IMR-90 (cell line): ENCODE data around the gene EEF2K. TPM values are rescaled to one million over a fixed set of nuclear protein-coding genes. Genes with fewer than 3 reads are reported as not detected.

Experiments used
- ATAC-seq: fragments of 200-7000 bp; cut with Tn5 transposase; 2 replicates; pipeline ENCODE4 v1.9.1; 2020; ENCODE audit warnings: low read depth, mild to moderate bottlenecking, moderate library complexity
- BruUV-seq: library from RNA; stranded (reverse); fragments of 400-500 nt; replicated peaks from 2 replicates; lab custom pipeline; 2021; lab: Mats Ljungman, UMichigan
- CTCF ChIA-PET: fragments of 300-600 bp; formaldehyde crosslinking; extraction: SDS; loops from one replicate; lab custom pipeline; 2021; ENCODE audit warnings: antibody characterized with exemption; lab: Yijun Ruan, JAX
- POLR2A ChIA-PET: fragments of 300-600 bp; sonication (Branson Sonifier 250); formaldehyde crosslinking; loops from one replicate; lab custom pipeline; 2022; ENCODE audit warnings: antibody characterized with exemption; ENCODE audit not compliant: unreplicated experiment; lab: Charles Lee
- DNase-seq: peaks from one replicate; pipeline ENCODE4 v3.0.0; 2013
- H2AFZ ChIP-seq: replicated peaks from 2 replicates; pipeline ENCODE3; 2013; ENCODE audit warnings: low read length, mild to moderate bottlenecking; ENCODE audit not compliant: poor library complexity
- H2AK5ac ChIP-seq: 2 replicates; pipeline ENCODE4 v1.6.1; 2013; ENCODE audit warnings: low read depth, low read length, inconsistent platforms
- H2AK9ac ChIP-seq: replicated peaks from 2 replicates; pipeline ENCODE3; 2013; ENCODE audit warnings: mild to moderate bottlenecking, low read depth, low read length, moderate library complexity; ENCODE audit not compliant: poor library complexity
- H2BK120ac ChIP-seq: 2 replicates; pipeline ENCODE4 v1.6.1; 2013; ENCODE audit warnings: low read depth, low read length, inconsistent platforms
- H2BK15ac ChIP-seq: 3 replicates; pipeline ENCODE4 v1.6.1; 2013; ENCODE audit warnings: low read depth, low read length, inconsistent platforms
- H2BK20ac ChIP-seq: 2 replicates; pipeline ENCODE4 v1.6.1; 2013; ENCODE audit warnings: low read depth, mild to moderate bottlenecking, inconsistent platforms, low read length, moderate library complexity
- H2BK5ac ChIP-seq: 2 replicates; pipeline ENCODE4 v1.6.1; 2013; ENCODE audit warnings: mild to moderate bottlenecking, low read depth, low read length, inconsistent platforms; ENCODE audit not compliant: poor library complexity, severe bottlenecking
- H3K14ac ChIP-seq: replicated peaks from 2 replicates; pipeline ENCODE4 v1.6.1; 2013; ENCODE audit warnings: low read depth, low read length, inconsistent platforms
- H3K18ac ChIP-seq: 2 replicates; pipeline ENCODE4 v1.6.1; 2013; ENCODE audit warnings: low read depth, low read length, control low read depth
- H3K23ac ChIP-seq: 2 replicates; pipeline ENCODE4 v1.6.1; 2013; ENCODE audit warnings: low read depth, low read length, inconsistent platforms
- H3K27ac ChIP-seq: 2 replicates; pipeline ENCODE4 v1.5.1; 2013; ENCODE audit warnings: mild to moderate bottlenecking, control low read depth, low read length; ENCODE audit not compliant: insufficient read depth
- H3K27me3 ChIP-seq: 2 replicates; pipeline ENCODE4 v1.6.1; 2013; ENCODE audit warnings: low read length; ENCODE audit not compliant: control insufficient read depth, insufficient read depth
- H3K36me3 ChIP-seq: 2 replicates; pipeline ENCODE4 v1.6.1; 2013; ENCODE audit warnings: low read length, mixed read lengths; ENCODE audit not compliant: control insufficient read depth, insufficient read depth
- H3K4ac ChIP-seq: 2 replicates; pipeline ENCODE4 v1.6.1; 2013; ENCODE audit warnings: low read depth, low read length, inconsistent platforms
- H3K4me1 ChIP-seq: 2 replicates; pipeline ENCODE4 v1.6.1; 2013; ENCODE audit warnings: low read length, mixed read lengths; ENCODE audit not compliant: control insufficient read depth, insufficient read depth
- H3K4me2 ChIP-seq: 2 replicates; pipeline ENCODE4 v1.6.1; 2013; ENCODE audit warnings: low read depth, mild to moderate bottlenecking, control low read depth, low read length, moderate library complexity
- H3K4me3 ChIP-seq: 2 replicates; pipeline ENCODE4 v1.5.1; 2013; ENCODE audit warnings: low read depth, mild to moderate bottlenecking, control low read depth, low read length, moderate library complexity; ENCODE audit not compliant: insufficient read depth
- H3K56ac ChIP-seq: 2 replicates; pipeline ENCODE4 v1.6.1; 2013; ENCODE audit warnings: low read length, inconsistent platforms; ENCODE audit not compliant: insufficient read depth; ENCODE audit errors: extremely low read depth
- H3K79me1 ChIP-seq, 2 experiments: 2 replicates each; pipeline ENCODE4 v1.6.1; 2013; ENCODE audit warnings: low read length in 2 of 2, inconsistent platforms in 1 of 2, low read depth in 1 of 2
- H3K9ac ChIP-seq: 2 replicates; pipeline ENCODE4 v1.6.1; 2013; ENCODE audit warnings: low read depth, low read length, control low read depth
- H3K9me1 ChIP-seq: 2 replicates; pipeline ENCODE4 v1.6.1; 2013; ENCODE audit warnings: low read length, inconsistent platforms; ENCODE audit not compliant: insufficient read depth
- H3K9me3 ChIP-seq: 2 replicates; pipeline ENCODE4 v1.6.1; 2013; ENCODE audit warnings: low read length; ENCODE audit not compliant: control insufficient read depth, insufficient read depth
- H4K20me1 ChIP-seq: 2 replicates; pipeline ENCODE4 v1.6.1; 2013; ENCODE audit warnings: low read length, inconsistent platforms; ENCODE audit not compliant: insufficient read depth
- H4K5ac ChIP-seq: 2 replicates; pipeline ENCODE4 v1.6.1; 2013; ENCODE audit warnings: mild to moderate bottlenecking, low read depth, low read length, control low read depth
- H4K8ac ChIP-seq, 2 experiments: 2 replicates each; pipeline ENCODE4 v1.6.1; 2013; ENCODE audit warnings: low read depth in 2 of 2, low read length in 2 of 2, control low read depth in 1 of 2, inconsistent platforms in 1 of 2
- H4K91ac ChIP-seq: 2 replicates; pipeline ENCODE4 v1.6.1; 2013; ENCODE audit warnings: low read depth, low read length, inconsistent platforms; ENCODE audit not compliant: insufficient read depth
- BHLHE40 ChIP-seq: fragments of 150-350 bp; IDR thresholded peaks from 2 replicates; pipeline ENCODE4 v1.6.1; 2016; ENCODE audit warnings: mild to moderate bottlenecking, low read depth, low read length
- FOS ChIP-seq: fragments of 150-350 bp; IDR thresholded peaks from 2 replicates; pipeline ENCODE4 v1.6.1; 2016; ENCODE audit warnings: low read depth, low read length
- MAFK ChIP-seq: IDR thresholded peaks from 2 replicates; pipeline ENCODE4 v1.6.1; 2012; ENCODE audit warnings: low read depth, low read length, improper control_type of control experiment
- MAZ ChIP-seq: IDR thresholded peaks from 2 replicates; pipeline ENCODE4 v1.6.1; 2012; ENCODE audit warnings: low read depth, mild to moderate bottlenecking, low read length, improper control_type of control experiment, moderate library complexity, borderline replicate concordance
- MXI1 ChIP-seq: IDR thresholded peaks from 2 replicates; pipeline ENCODE4 v1.6.1; 2012; ENCODE audit warnings: low read depth, mild to moderate bottlenecking, low read length, moderate library complexity, borderline replicate concordance
- NFE2L2 ChIP-seq: fragments of 150-350 bp; IDR thresholded peaks from 2 replicates; pipeline ENCODE4 v1.6.1; 2016; ENCODE audit warnings: low read depth, mild to moderate bottlenecking, low read length
- RAD21 ChIP-seq: IDR thresholded peaks from 2 replicates; pipeline ENCODE4 v1.6.1; 2012; ENCODE audit warnings: low read length, improper control_type of control experiment
- RCOR1 ChIP-seq: IDR thresholded peaks from 2 replicates; pipeline ENCODE4 v1.6.1; 2012; ENCODE audit warnings: mild to moderate bottlenecking, low read length, improper control_type of control experiment; ENCODE audit not compliant: insufficient replicate concordance
- RFX5 ChIP-seq: IDR thresholded peaks from 2 replicates; pipeline ENCODE4 v1.8.0; 2012; ENCODE audit warnings: low read depth, mild to moderate bottlenecking, low read length, moderate library complexity
- SMC3 ChIP-seq: fragments of 150-350 bp; IDR thresholded peaks from 2 replicates; pipeline ENCODE4 v1.6.1; 2016; ENCODE audit warnings: low read depth, mild to moderate bottlenecking, antibody characterized with exemption, low read length, moderate library complexity
- WGBS, 2 experiments: methylation state at CpG; one replicate each; pipeline versions ENCODE4 v1.1.5 to v1.1.7; 2013; ENCODE audit warnings: missing lambda C conversion rate in 2 of 2; ENCODE audit not compliant: insufficient read length in 1 of 2; ENCODE audit errors: extremely low coverage in 2 of 2; 5-methylcytosine and 5-hydroxymethylcytosine counted together
- dilution Hi-C: fragments of 300-500 bp; cut with HindIII; formaldehyde crosslinking; loops from one replicate; pipeline ENCODE4 v1.14.3; 2018; ENCODE audit warnings: low sequenced_read_pairs; ENCODE audit not compliant: unreplicated experiment
- in situ Hi-C: fragments of 300-500 bp; cut with MboI; formaldehyde crosslinking; loops from 3 replicates; pipeline ENCODE4 v1.14.3; 2019; ENCODE audit warnings: low sequenced_read_pairs, inconsistent platforms, mixed read lengths
- intact Hi-C: fragments of 100-400 bp; cut with micrococcal nuclease; formaldehyde crosslinking; loops from 2 replicates; pipeline ENCODE4 v1.10.0; 2022
- polyA plus RNA-seq, 3 experiments: library from polyadenylated mRNA; depleted of rRNA; stranded (reverse); fragments of >200 nt; gene quantifications; 2 replicates each; pipeline ENCODE4 v1.2.3, GENCODE V29; 2012; ENCODE audit warnings: low replicate concordance in 1 of 3
- total RNA-seq: library from RNA; depleted of rRNA; stranded (reverse); fragments of >200 nt; gene quantifications from 2 replicates; pipeline ENCODE4 v1.2.3, GENCODE V29; 2012
- TF ChIP-seq, protein P1 (sequence below): fragments of 150-350 bp; IDR thresholded peaks from 2 replicates; pipeline ENCODE4 v1.6.1; 2017; ENCODE audit warnings: mild to moderate bottlenecking, antibody characterized with exemption, low read length, low read depth
- TF ChIP-seq, protein P2 (sequence below): conservative IDR thresholded peaks from 2 replicates; pipeline ENCODE4 v1.5.1; 2012; ENCODE audit warnings: mild to moderate bottlenecking, low read depth, low read length, improper control_type of control experiment
- TF ChIP-seq, protein P3 (sequence below): fragments of 150-350 bp; IDR thresholded peaks from 2 replicates; pipeline ENCODE4 v1.6.1; 2016; ENCODE audit warnings: low read depth, mild to moderate bottlenecking, low read length, moderate library complexity, borderline replicate concordance

EEF2K gene
- total and polyA plus RNA-seq, 2 of the 4 experiments (the other 2 are of a cell fraction): 9.7 to 16.5 TPM

DNA sequence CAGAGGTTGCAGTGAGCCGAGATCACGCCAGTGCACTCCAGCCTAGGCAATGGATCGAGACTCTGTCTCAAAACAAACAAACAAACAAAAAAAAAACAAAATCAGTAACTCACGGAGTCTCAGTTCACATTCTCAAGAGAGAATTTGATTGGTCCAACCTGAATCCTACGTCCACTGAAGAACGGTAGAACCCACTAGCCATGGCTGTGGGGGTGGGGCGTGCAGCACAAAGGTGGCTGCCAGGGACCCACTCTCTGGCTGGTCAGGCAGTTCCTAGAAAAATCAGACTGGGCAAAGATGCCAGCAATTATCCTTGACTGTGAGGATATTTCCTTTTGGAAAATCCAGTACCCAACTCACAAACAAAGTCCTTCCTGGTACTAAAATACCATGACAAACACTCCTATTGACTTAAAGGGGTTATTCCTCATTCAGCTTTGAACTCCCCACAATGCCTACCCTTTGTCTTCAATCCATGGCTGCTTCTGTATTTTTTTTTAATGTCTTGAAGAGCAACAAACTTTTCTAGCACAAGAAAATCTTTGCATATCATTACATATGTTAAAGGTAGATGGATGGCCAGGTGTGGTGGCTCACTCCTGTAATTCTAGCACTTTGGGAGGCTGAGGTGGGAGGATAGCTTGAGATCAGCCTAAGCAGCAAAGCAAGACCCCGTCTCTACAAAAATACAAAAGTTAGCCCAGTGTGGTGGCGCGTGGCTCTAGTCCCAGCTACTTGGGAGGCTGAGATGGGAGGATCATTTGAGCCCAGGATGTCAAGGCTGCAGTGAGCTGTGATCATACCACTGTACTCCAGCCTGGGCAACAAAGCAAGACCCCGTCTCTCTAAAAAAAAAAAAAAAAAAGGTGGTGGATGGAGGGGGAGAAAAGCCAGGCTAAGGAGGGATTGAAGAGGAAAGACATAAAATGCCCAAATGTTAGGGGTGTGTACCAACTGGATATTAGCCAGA lies 87.3 kb downstream of the EEF2K start:
- no peak overlapping the region for H4K91ac ChIP-seq
- peaks cover 0 to 7% of the 10 kb centered on the region in 2 experiments; a peak in 1 of 4 replicates for H3K79me1 ChIP-seq
- H2AK5ac ChIP-seq: no peak overlapping the region
- ChIA-PET CTCF (interaction anchor here (0.6 kb wide), 1 partner anchor 97 kb away, joined by 3 read pairs; no protein-coding TSS in a partner anchor), POLR2A (no interaction called here)
- no peak overlapping the region for H4K8ac ChIP-seq
- H2BK120ac ChIP-seq: no peak overlapping the region
- H3K9me3 ChIP-seq: no peaks in the 10 kb centered on the region
- H3K4me3 ChIP-seq: no peak overlapping the region
- no peak overlapping the region for H4K5ac ChIP-seq
- H3K14ac ChIP-seq: no peak overlapping the region
- H2AFZ ChIP-seq: no peak overlapping the region
- no peak overlapping the region for H3K18ac ChIP-seq
- H2BK15ac ChIP-seq: no peak overlapping the region
- ATAC-seq: no peak
- H3K4ac ChIP-seq: no peak overlapping the region
- no peak overlapping the region for H2BK20ac ChIP-seq
- in situ Hi-C loops: loop anchor here (10.0 kb wide), 1 partner anchor 289 kb away; the partner anchor contains the start of genes MOSMO and PDZD9
- H3K4me1 ChIP-seq: peaks cover 4% of the 10 kb centered on the region; the same call in 1 of the 2 replicates
- no peak for DNase-seq
- no peak overlapping the region for H3K9ac ChIP-seq
- no peak overlapping the region for H3K23ac ChIP-seq
- no peak overlapping the region for H3K27ac ChIP-seq
- H2AK9ac ChIP-seq: no peak overlapping the region
- H3K9me1 ChIP-seq: no peaks in the 10 kb centered on the region
- WGBS, 2 experiments: 78% methylated on average over 3 of the region's 11 CpGs; no CpG with 5 or more reads in 1 of the 2 experiments
- H3K27me3 ChIP-seq: no peaks in the 10 kb centered on the region
- H2BK5ac ChIP-seq: no peak overlapping the region
- no TSS peak for BruUV-seq
- no peak overlapping the region for H3K56ac ChIP-seq
- intact Hi-C loops: loop anchor here (10.0 kb wide), 1 partner anchor 209 kb away; no protein-coding TSS in a partner anchor
- dilution Hi-C loops: no loop called here
- H4K20me1 ChIP-seq: peaks cover 11% of the 10 kb centered on the region
- no peak overlapping the region for H3K4me2 ChIP-seq
- H3K36me3 ChIP-seq: no peaks in the 10 kb centered on the region
- no peak for TF ChIP-seq MXI1
- TF ChIP-seq, protein P1, sequence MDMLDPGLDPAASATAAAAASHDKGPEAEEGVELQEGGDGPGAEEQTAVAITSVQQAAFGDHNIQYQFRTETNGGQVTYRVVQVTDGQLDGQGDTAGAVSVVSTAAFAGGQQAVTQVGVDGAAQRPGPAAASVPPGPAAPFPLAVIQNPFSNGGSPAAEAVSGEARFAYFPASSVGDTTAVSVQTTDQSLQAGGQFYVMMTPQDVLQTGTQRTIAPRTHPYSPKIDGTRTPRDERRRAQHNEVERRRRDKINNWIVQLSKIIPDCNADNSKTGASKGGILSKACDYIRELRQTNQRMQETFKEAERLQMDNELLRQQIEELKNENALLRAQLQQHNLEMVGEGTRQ: no peak
- TF ChIP-seq RAD21: no peak
- TF ChIP-seq RFX5: no peak
- no peak for TF ChIP-seq NFE2L2
- TF ChIP-seq FOS: no peak
- no peak for TF ChIP-seq RCOR1
- TF ChIP-seq, protein P2, sequence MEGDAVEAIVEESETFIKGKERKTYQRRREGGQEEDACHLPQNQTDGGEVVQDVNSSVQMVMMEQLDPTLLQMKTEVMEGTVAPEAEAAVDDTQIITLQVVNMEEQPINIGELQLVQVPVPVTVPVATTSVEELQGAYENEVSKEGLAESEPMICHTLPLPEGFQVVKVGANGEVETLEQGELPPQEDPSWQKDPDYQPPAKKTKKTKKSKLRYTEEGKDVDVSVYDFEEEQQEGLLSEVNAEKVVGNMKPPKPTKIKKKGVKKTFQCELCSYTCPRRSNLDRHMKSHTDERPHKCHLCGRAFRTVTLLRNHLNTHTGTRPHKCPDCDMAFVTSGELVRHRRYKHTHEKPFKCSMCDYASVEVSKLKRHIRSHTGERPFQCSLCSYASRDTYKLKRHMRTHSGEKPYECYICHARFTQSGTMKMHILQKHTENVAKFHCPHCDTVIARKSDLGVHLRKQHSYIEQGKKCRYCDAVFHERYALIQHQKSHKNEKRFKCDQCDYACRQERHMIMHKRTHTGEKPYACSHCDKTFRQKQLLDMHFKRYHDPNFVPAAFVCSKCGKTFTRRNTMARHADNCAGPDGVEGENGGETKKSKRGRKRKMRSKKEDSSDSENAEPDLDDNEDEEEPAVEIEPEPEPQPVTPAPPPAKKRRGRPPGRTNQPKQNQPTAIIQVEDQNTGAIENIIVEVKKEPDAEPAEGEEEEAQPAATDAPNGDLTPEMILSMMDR: no peak
- no peak for TF ChIP-seq BHLHE40
- TF ChIP-seq, protein P3, sequence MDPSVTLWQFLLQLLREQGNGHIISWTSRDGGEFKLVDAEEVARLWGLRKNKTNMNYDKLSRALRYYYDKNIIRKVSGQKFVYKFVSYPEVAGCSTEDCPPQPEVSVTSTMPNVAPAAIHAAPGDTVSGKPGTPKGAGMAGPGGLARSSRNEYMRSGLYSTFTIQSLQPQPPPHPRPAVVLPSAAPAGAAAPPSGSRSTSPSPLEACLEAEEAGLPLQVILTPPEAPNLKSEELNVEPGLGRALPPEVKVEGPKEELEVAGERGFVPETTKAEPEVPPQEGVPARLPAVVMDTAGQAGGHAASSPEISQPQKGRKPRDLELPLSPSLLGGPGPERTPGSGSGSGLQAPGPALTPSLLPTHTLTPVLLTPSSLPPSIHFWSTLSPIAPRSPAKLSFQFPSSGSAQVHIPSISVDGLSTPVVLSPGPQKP: no peak
- TF ChIP-seq MAZ: no peak
- TF ChIP-seq SMC3: no peak
- no peak for TF ChIP-seq MAFK
